ENCODE data around the gene NKAPL. TPM values are rescaled to one million over a fixed set of nuclear protein-coding genes. Genes with fewer than 3 reads are reported as not detected.

The NKAPL gene
- total RNA-seq, 1 donor from 2014 or later, result not detected

GRCh38 chr6:28252009-28252975 lies 6.8 kb upstream of the NKAPL start, which contains the start of gene ZKSCAN4:
TSS of gene ZKSCAN4 (minus strand) at chr6:28252269. CDS start at chr6:28251980, 289 bp downstream.
- Mint-ChIP-seq H3K27me3 (ENCODE audit: insufficient read depth, low read depth) (no peaks in the 10 kb centered on the region), H3K4me3 (peak within 1 kb of the TSS; percentile 98), H3K4me1 (peaks cover 11% of the 10 kb centered on the region), H3K27ac (peak within 1 kb of the TSS; percentile 96), H3K36me3 (peaks cover 3% of the 10 kb centered on the region), H3K9me3 (no peaks in the 10 kb centered on the region)
- Histone ChIP-seq H3K9me3 (ENCODE audit: low read depth) (no peaks in the 10 kb centered on the region), H3K4me2 (peak within 1 kb of the TSS; percentile 80), H3K27ac (no peak within 1 kb of the TSS), H3K36me3 (peaks cover 3% of the 10 kb centered on the region), H3K4me3 (peak within 1 kb of the TSS; percentile 68), H2AFZ (replicated peaks) (peak within 1 kb of the TSS; percentile 69), H3K9ac (peak within 1 kb of the TSS; percentile 70), H3K4me1 (peaks cover 8% of the 10 kb centered on the region), H3K27me3 (peaks cover 6% of the 10 kb centered on the region), H3F3A (ENCODE audit: low read depth) (no peaks in the 10 kb centered on the region), H4K20me1 (ENCODE audit: low read depth) (no peaks in the 10 kb centered on the region), H3K79me2 (ENCODE audit: low read depth) (peaks cover 24% of the 10 kb centered on the region)
- peak; percentile 88 for DNase-seq (ENCODE audit: low spot score)
- TF ChIP-seq EZH2 (IDR thresholded peaks at IDR 0.05) (no peak), EZH2phosphoT487 (IDR thresholded peaks at IDR 0.05) (no peak)
- TF ChIP-seq, protein P1, sequence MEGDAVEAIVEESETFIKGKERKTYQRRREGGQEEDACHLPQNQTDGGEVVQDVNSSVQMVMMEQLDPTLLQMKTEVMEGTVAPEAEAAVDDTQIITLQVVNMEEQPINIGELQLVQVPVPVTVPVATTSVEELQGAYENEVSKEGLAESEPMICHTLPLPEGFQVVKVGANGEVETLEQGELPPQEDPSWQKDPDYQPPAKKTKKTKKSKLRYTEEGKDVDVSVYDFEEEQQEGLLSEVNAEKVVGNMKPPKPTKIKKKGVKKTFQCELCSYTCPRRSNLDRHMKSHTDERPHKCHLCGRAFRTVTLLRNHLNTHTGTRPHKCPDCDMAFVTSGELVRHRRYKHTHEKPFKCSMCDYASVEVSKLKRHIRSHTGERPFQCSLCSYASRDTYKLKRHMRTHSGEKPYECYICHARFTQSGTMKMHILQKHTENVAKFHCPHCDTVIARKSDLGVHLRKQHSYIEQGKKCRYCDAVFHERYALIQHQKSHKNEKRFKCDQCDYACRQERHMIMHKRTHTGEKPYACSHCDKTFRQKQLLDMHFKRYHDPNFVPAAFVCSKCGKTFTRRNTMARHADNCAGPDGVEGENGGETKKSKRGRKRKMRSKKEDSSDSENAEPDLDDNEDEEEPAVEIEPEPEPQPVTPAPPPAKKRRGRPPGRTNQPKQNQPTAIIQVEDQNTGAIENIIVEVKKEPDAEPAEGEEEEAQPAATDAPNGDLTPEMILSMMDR (IDR thresholded peaks at IDR 0.05), result no peak

DNA sequence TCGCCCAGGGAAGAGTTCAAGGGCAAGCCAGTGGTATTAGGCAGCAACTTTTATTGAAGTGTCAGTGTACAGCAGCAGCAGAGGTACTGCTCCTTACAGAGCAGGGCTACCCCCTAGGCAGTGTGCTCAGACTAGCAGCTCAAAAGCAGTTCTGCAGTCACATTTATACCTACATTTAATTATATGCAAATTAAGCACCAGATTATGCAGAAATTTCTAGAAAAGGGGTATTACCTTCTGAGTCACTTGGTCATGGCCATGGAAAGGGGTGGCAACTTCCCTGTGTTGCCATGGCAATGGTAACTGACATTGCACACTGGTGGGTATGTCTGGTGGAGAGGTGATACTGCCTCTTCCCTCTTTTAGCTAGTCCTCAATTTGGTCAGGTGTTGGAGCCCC lies 5.0 kb upstream of the NKAPL start:
- Histone ChIP-seq H3K9ac (no peak overlapping the region), H3K4me3 (no peak overlapping the region), H3K27me3 (peaks cover 6% of the 10 kb centered on the region), H3K9me3 (ENCODE audit: low read depth) (no peaks in the 10 kb centered on the region), H3K36me3 (peaks cover 3% of the 10 kb centered on the region), H3K27ac (no peak overlapping the region), H3K4me1 (peaks cover 8% of the 10 kb centered on the region), H3K79me2 (ENCODE audit: low read depth) (peaks cover 24% of the 10 kb centered on the region), H3F3A (ENCODE audit: low read depth) (no peaks in the 10 kb centered on the region), H3K4me2 (no peak overlapping the region), H4K20me1 (ENCODE audit: low read depth) (no peaks in the 10 kb centered on the region), H2AFZ (replicated peaks) (no peak overlapping the region)
- no peak for TF ChIP-seq EZH2phosphoT487 (IDR thresholded peaks at IDR 0.05)
- no peak for TF ChIP-seq EZH2 (IDR thresholded peaks at IDR 0.05)
- TF ChIP-seq, protein P1 (IDR thresholded peaks at IDR 0.05), result no peak
- Mint-ChIP-seq H3K27me3 (ENCODE audit: insufficient read depth, low read depth) (no peaks in the 10 kb centered on the region), H3K27ac (no peak overlapping the region), H3K36me3 (no peaks in the 10 kb centered on the region), H3K4me1 (peaks cover 11% of the 10 kb centered on the region), H3K4me3 (no peak overlapping the region), H3K9me3 (peaks cover 3% of the 10 kb centered on the region)
- no peak for DNase-seq (ENCODE audit: low spot score)

GRCh38 chr6:28257042-28257441 lies 2.1 kb upstream of the NKAPL start:
- Histone ChIP-seq H3K79me2 (ENCODE audit: low read depth) (no peaks in the 10 kb centered on the region), H3K27ac (no peak overlapping the region), H3K4me3 (no peak overlapping the region), H3K9me3 (ENCODE audit: low read depth) (no peaks in the 10 kb centered on the region), H3K36me3 (no peaks in the 10 kb centered on the region), H3K27me3 (peaks cover 14% of the 10 kb centered on the region), H3K9ac (no peak overlapping the region), H3K4me1 (peaks cover 8% of the 10 kb centered on the region), H3K4me2 (no peak overlapping the region), H4K20me1 (ENCODE audit: low read depth) (no peaks in the 10 kb centered on the region), H2AFZ (replicated peaks) (no peak overlapping the region), H3F3A (ENCODE audit: low read depth) (peaks cover 9% of the 10 kb centered on the region)
- H3K4me1 Mint-ChIP-seq, result peaks cover 5% of the 10 kb centered on the region
- no peak overlapping the region for H3K4me3 Mint-ChIP-seq
- peaks cover 3% of the 10 kb centered on the region for H3K9me3 Mint-ChIP-seq
- no peak overlapping the region for H3K27ac Mint-ChIP-seq
- no peaks in the 10 kb centered on the region for H3K27me3 Mint-ChIP-seq (ENCODE audit: insufficient read depth, low read depth)
- H3K36me3 Mint-ChIP-seq, result no peaks in the 10 kb centered on the region
- DNase-seq (ENCODE audit: low spot score), result no peak
- TF ChIP-seq EZH2 (IDR thresholded peaks at IDR 0.05), result no peak
- TF ChIP-seq EZH2phosphoT487 (IDR thresholded peaks at IDR 0.05), result no peak
- TF ChIP-seq, protein P1 (IDR thresholded peaks at IDR 0.05), result no peak
